Measurements from ENCODE around the gene ABCC5.

- no peak for TF ChIP-seq CTCF (IDR thresholded peaks at IDR 0.05; ENCODE audit: insufficient read depth, low read length, poor library complexity, severe bottlenecking)
- no peak for TF ChIP-seq EZH2phosphoT487 (conservative IDR thresholded peaks at IDR 0.05; ENCODE audit: low read length)
Measured at GRCh38 chr3:183878071-183878470, 139.6 kb downstream of the ABCC5 start.
